Measurements from ENCODE around the gene DTL.

DTL gene

DNA sequence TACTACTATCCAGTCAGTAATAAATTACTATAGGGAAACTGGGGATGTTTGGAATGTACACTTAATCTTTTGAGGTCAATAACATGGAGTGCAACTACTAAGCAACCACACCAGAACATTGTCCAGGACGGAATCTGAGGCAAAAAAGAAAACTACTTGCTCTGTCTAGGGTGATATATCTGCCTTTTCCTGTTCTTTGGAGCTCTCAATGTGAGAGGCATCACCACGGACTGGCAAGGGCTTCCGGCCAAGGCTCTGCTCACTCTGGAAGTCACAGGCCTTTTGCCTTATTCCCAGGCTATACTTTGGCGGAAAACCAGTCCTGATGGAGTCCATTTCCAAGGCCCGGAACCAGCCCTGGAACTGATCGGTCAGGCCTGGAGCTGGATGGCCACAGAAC lies 94.2 kb downstream of the DTL start:
- no peak for DNase-seq

DNA sequence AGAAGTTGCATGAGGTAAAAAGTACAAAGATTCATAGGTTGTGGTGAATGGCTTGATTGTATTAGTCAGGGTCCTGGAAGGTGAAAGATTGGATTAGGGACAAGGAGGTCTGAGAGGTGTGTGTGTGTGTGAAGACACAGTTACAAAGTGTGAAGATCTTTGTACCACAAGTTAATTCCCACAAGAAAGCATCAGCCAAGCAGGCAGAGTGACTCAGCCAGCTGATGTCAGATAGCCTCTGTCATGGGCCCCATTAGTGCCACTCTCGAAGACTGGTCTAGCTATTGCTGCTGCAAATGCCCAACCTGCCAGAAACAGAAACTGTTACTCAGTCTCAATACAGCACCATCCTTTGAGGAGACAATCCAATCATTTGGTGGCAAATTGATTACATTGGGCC lies 96.5 kb downstream of the DTL start:
- no peak for DNase-seq

DNA sequence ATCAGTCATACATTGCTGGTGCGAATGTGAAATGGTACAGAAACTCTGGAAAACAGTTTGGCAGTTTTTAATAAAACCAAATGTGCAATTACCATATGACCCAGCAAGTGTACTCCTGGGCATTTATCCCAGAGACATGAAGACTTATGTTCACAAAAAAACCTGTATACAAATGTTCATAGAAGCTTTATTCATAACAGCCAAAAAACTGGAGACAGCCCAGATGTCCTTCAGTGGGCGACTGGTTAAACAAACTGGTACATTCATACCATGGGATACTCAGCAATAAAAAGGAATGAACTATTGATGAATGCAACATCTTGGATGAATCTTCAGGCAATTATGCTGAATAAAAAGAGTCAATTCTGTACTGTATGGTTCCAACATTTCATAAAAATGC lies 97.8 kb downstream of the DTL start:
- DNase-seq, result no peak

DNA sequence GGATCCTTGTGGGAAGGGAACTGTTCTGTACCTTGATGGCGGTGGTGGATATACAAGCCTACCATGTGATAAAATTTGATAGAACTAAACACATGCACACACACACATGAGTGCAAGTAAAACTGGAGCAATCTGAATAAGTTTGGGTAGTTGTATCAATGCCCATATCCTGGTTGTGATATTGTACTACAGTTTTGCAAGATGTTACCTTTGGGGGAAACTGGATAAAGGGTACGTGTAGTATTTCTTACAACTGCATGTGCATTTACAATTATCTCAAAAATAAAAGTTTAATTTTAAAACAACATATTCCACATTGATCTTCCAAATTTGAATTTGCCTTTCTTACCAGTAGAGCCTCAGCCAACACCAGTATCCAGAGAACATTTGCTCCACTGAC lies 99.6 kb downstream of the DTL start:
- DNase-seq, result no peak

DNA sequence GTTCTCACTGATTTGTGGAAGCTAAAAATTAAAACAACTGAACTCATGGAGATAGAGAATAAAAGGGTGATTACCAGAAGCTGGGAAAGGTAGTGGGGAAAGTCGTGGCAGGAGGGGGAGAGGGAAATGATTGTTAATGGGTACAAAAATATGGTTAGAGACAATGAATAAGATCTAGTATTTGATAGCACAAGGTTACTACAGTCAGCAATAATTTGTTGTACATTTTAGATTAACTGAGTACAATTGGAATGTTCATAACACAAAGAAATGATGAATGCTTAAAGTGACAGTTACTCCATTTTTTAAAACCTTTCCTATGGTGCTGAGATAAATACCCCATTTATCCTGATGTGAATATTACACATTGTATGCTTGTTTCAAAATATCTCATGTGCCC lies 102.3 kb downstream of the DTL start:
- no peak for DNase-seq

DNA sequence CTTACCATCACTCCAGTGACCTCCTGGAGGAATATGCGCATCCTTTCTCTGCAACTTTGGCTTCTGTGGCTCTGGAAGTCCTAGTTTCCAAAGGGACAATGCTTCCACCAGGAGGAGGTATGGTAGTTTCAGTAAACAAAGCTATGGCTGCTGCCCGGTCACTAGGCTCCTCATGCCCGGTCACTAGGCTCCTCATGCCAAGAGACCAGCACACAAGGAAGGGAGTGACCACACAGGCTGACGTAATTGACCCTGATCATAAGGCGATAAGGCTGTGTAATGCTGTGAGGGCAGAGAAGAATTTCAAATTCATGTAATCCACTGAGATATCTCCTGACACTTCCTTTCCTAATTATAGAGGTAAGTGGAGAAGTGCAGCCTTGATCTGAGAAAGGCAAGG lies 102.9 kb downstream of the DTL start:
- no peak for DNase-seq

DNA sequence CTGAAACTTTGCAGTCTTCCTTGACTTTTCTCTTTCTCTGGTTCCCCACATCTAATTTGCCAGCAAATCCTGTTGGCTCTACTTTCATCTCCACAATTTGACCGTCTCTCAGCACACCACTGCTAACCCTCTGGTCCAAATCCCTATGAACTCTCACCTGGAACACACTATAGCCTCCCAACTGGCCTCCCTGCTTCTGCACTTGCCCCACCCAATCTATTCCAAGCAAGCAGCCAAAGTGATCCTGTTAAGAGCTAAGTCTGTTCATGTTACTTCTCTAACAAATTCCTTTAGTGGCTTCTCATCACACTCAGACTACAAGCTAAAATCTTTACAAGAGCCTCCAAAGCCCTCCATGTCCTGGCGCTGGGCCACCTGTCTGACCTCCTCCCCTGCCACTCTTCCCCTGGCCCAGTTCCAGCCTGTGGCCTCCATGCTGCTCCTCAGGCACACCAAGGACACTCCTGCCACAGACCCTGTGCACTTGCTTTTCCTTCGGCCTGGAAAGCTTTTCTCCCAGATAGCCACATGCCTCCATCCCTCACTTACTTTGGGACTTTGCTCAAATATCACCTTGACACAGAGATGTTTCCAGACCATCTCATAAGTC lies 104.1 kb downstream of the DTL start:
- no peak for DNase-seq

DNA sequence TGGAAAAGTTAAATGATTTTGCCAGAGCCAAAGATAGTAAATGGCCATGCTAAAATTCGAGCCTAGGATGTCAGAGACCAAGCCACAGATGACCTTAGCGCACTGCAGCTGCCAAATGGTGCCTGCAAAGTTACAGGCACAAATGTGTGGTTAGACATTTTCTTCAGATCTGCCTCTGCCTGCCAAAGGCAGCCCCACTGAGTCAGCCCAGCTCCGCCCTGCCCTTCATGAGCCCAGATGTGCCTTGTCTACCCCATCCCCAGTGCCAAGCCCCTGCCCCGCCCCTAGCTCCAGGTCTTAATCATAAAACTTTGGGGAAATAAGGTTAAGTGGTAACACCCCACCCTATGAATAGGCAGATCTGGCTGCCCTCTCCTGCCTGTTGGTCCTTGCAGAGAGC lies 105.9 kb downstream of the DTL start:
- DNase-seq, result no peak

DNA sequence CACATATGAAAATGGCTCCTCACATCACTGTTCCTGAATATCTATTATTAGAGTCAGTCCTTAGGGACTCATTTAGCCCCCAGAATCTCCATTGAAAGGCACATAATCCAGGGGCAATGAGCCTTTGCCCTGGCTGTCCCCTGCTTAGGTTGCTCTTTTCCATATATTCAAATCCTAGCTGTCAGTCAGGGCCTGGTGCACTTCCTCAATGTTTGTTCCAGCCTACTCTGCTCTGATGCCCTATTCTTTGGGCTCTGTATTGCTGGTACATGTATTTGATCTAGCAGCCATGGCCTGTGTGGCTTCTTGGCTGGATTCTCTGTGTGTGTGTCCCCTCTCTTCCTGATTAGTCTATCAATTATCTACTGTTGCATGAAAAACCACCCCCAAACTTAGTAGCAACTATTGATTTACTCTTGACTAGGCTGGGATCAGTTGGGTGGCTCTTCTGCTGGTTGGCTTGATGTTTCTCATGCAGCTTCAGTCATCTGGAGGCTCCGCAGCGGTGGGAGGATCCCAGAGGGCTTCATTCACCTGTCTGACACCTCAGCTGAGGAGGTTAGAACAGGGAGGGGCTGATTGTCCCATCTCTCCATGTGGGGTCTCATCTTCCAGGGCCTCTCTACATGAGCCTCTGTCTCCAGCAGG lies 107.5 kb downstream of the DTL start:
- DNase-seq, result no peak

DNA sequence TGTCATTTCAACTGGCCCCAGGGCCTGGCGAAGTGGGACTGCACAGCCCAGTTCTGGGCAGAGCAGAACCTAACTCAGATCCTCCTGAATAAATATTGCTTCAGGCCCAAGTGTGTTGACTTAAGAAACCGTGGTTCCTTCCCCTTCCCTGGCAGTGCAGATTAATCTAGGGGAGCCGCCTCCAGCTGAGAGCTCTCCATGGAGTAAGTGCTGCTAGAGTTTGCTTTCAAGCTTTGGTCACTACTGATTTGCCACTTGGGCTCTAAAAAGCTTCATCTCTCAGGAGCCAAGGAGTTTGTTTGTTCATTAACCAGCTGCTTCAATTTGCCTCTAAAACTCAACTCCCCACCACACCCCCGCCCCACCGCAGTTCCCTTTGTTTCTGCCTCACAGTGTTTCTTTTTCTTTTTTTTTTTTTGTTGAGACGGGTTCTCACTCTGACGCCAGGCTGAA lies 112.1 kb downstream of the DTL start:
- no peak for DNase-seq

DNA sequence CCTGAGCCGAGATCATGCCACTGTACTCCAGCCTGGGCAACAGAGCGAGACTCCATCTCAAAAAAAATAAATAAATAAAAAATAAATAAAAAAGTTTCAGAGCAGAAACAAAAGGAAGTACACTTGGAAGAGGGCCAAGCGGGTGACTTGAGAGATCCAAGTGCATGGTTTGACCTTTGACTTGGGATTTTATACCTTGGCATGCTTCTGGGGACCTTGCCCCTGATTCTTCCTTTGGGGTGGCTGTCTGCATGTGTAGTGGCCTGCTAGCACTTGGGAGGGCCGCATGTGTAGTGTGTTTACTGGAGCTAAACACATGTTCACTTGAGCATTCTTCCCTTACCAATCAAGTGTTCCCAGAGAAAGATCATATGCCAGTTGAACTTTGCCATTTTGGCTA lies 114.0 kb downstream of the DTL start:
- no peak for DNase-seq

DNA sequence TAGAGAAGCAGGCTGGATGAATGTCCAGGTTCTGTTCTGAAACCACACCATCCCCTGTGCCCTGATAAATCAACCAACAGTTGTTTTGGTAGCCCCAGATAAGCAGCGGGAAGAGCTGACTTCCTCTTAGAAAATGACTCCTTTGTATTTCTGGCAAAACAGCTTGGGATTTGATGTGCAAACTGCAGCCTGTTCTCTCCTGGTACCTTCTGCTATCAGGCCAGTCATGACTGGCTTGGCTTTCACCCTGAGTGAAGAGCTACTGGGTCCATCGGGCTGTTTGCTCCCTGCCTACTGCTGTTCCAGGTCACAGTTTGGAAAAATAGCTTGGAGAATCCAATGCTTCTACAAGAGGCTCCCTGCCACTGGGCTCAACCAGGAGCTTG lies 116.8 kb downstream of the DTL start:
- no peak for DNase-seq

DNA sequence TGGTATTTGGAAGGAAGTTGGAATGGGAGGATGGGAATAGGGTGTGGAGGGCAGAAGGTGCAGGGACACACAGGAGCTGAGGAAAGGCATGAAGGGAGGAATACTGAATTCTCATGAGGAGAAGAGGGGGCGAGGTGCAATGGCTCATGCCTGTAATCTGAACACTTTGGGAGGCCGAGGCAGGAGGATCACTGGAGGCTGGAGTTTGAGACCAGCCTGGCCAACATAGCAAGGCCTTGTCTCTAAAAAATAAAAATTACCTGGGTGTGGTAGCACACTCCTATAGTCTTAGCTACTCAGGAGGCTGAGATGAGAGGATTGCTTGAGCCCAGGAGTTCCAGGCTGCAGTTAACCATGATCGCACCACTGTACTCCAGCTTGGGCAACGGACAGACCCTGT lies 117.3 kb downstream of the DTL start:
- DNase-seq, result no peak

DNA sequence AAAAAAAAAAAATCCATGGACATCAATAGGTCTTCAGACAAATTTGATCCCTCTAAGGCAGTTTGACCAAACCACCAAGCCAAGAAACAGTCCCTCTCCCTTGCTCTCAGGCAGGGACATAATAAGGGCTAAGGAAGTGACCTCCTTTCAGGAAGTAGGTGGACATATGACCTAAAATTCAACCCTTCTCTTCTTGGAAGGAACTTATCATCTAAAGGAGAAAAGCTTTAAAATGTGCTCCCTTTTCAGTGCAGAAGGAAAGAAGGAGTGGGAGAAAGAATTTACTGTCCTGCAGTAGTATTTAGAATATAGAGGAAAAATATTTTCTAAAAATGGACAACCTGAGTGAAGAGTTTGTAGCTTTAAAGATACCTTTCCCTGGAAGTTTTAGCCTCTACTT lies 118.1 kb downstream of the DTL start:
- DNase-seq, result no peak
